Measurements from ENCODE around the gene PTGDS.

The PTGDS gene

GRCh38 chr9:136943291-136944211, 33.8 kb upstream of the PTGDS start (continued):
- TF ChIP-seq ZNF791 (tag by site-specific recombination; IDR thresholded peaks at IDR 0.05) (no peak), ZNF692 (tag by site-specific recombination; IDR thresholded peaks at IDR 0.05) (0 out of 2 replicates have a peak, but pooled peaks have one; percentile 20), ZEB2 (tag by site-specific recombination; IDR thresholded peaks at IDR 0.05) (no peak), ZNF19 (tag by site-specific recombination; IDR thresholded peaks at IDR 0.05; ENCODE audit: low read depth) (no peak), ZNF560 (tag by site-specific recombination; IDR thresholded peaks at IDR 0.05; ENCODE audit: borderline replicate concordance) (no peak), ZNF433 (tag by site-specific recombination; IDR thresholded peaks at IDR 0.05; ENCODE audit: low read depth) (no peak), TSHZ1 (tag by site-specific recombination; IDR thresholded peaks at IDR 0.05; ENCODE audit: borderline replicate concordance) (no peak), INSM2 (tag by site-specific recombination; IDR thresholded peaks at IDR 0.05) (no peak), KLF10 (tag by site-specific recombination; IDR thresholded peaks at IDR 0.05) (no peak), ZBTB17 (tag by site-specific recombination; IDR thresholded peaks at IDR 0.05) (no peak; the same call in 1 of the 2 replicates), ZNF302 (tag by site-specific recombination; IDR thresholded peaks at IDR 0.05; ENCODE audit: low read depth) (no peak), ZNF529 (tag by site-specific recombination; IDR thresholded peaks at IDR 0.05; ENCODE audit: insufficient replicate concordance) (no peak), KLF1 (tag by site-specific recombination; IDR thresholded peaks at IDR 0.05) (peak; percentile 64), ZBTB44 (tag by site-specific recombination; IDR thresholded peaks at IDR 0.05) (no peak), ATF2 (tag by site-specific recombination; IDR thresholded peaks at IDR 0.05; ENCODE audit: low read depth) (no peak), HOXD13 (CRISPR knock-in tag; IDR thresholded peaks at IDR 0.05; ENCODE audit: borderline replicate concordance) (no peak), ZFP41 (tag by site-specific recombination; IDR thresholded peaks at IDR 0.05; ENCODE audit: borderline replicate concordance) (no peak), EGR2 (tag by site-specific recombination; IDR thresholded peaks at IDR 0.05; ENCODE audit: low read depth) (no peak), SCRT1 (tag by site-specific recombination; IDR thresholded peaks at IDR 0.05; ENCODE audit: borderline replicate concordance) (no peak), AEBP2 (tag by site-specific recombination; IDR thresholded peaks at IDR 0.05; ENCODE audit: borderline replicate concordance) (no peak), ZNF37A (tag by site-specific recombination; IDR thresholded peaks at IDR 0.05) (no peak), ZNF48 (tag by site-specific recombination; IDR thresholded peaks at IDR 0.05) (no peak), ZNF837 (tag by site-specific recombination; IDR thresholded peaks at IDR 0.05) (no peak), PATZ1 (tag by site-specific recombination; IDR thresholded peaks at IDR 0.05) (peak; percentile 79), GLIS2 (tag by site-specific recombination; IDR thresholded peaks at IDR 0.05) (peak; percentile 70)

Data from HEK293 (cell line).